Measurements from ENCODE around the gene SHISA7.

DNA sequence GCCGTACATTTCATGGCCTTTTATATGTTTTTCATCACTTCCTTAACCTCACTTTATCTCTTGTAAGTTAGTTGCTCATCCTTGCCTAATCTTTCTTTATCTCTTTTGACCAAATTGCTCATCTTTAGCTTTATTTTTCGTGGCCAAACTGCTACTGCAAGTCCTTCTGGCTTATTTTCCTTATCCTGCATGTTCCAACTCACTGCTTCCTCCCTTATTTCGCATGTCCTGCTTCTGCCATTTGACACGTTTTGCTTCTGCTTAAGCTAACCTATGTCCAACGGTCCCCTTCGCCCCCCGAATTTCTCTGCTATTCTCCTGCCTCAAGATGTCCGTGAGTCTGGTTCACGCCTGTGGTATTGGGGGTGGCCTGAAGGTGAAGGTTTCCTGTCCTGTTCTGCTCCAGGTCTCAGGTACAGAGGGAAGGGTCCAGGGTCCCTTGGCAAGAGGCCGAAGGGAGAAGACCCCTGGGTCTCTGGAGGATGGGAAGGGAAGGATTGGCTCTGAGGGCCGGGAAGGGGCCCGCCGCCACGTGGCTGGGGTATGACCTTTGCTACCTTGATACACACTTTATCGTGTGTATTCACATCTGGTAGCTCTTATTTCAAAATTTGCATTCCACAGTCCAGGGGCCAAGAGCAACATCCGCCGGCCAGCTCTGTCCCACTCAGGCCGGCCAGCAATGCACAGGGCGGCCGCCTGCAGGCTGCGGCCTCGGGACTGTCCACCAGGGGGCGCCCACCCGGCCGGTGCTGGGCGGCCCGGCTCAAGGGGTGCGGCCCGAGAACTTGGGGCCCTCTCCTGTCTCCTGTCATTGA is 24.3 kb upstream of the SHISA7 start:
- TF ChIP-seq POLR2AphosphoS5 (IDR thresholded peaks at IDR 0.05; ENCODE audit: low read depth, low read length) (no peak), POLR2A (IDR thresholded peaks at IDR 0.05; ENCODE audit: low read depth, low read length) (no peak)
